Skeletal muscle tissue (tissue), 4 donors: Measurements from ENCODE around the gene RPL5. TPM values are rescaled to one million over a fixed set of nuclear protein-coding genes. Genes with fewer than 3 reads are reported as not detected.
A peak's percentile ranks its signal among the peaks of the same experiment; 100 is the strongest.

ENCODE experiments used
- H3K27ac ChIP-seq: one replicate; pipeline ENCODE4 v1.7.0; 2013; ENCODE audit warnings: mild to moderate bottlenecking, low read depth, low read length, inconsistent platforms
- H3K27me3 ChIP-seq, 3 donors: one replicate each; pipeline ENCODE4 v1.7.0; 2013; ENCODE audit warnings: low read length in 3 of 3; ENCODE audit not compliant: control insufficient read depth in 3 of 3, insufficient read depth in 3 of 3
- H3K36me3 ChIP-seq, 3 donors: one replicate each; pipeline ENCODE4 v1.7.0; 2013; ENCODE audit warnings: low read length in 3 of 3; ENCODE audit not compliant: control insufficient read depth in 3 of 3, insufficient read depth in 3 of 3
- H3K4me1 ChIP-seq, 3 donors: one replicate each; pipeline ENCODE4 v1.7.0; 2013; ENCODE audit warnings: low read length in 3 of 3, mild to moderate bottlenecking in 3 of 3; ENCODE audit not compliant: control insufficient read depth in 3 of 3, insufficient read depth in 3 of 3
- H3K4me3 ChIP-seq, 3 donors: one replicate each; pipeline ENCODE4 v1.7.0; 2013; ENCODE audit warnings: low read length in 3 of 3
- H3K9ac ChIP-seq, 3 donors: one replicate each; pipeline ENCODE4 v1.7.0; 2013; ENCODE audit warnings: low read length in 3 of 3, mild to moderate bottlenecking in 3 of 3, moderate library complexity in 2 of 3, low read depth in 1 of 3
- H3K9me3 ChIP-seq, 3 donors: one replicate each; pipeline ENCODE4 v1.7.0; 2013; ENCODE audit warnings: low read length in 3 of 3; ENCODE audit not compliant: control insufficient read depth in 3 of 3
- total RNA-seq: library from RNA; depleted of rRNA; stranded (reverse); fragments of >200 nt; gene quantifications from one replicate; pipeline ENCODE4 v1.2.3, GENCODE V29; 2014
- donor health status: Osteomylitis.

The RPL5 gene
- total RNA-seq, 1 donor from 2014 or later, result 1,925 TPM

- H3K27ac ChIP-seq, result no peak overlapping the region
- no peak overlapping the region for H3K4me3 ChIP-seq
- no peaks in the 10 kb centered on the region for H3K9me3 ChIP-seq
- no peak overlapping the region for H3K9ac ChIP-seq
- no peaks in the 10 kb centered on the region for H3K4me1 ChIP-seq
- H3K27me3 ChIP-seq, result no peaks in the 10 kb centered on the region
- H3K36me3 ChIP-seq, result no peaks in the 10 kb centered on the region
Measured at GRCh38 chr1:92795166-92795565, 36.7 kb upstream of the RPL5 start.

DNA sequence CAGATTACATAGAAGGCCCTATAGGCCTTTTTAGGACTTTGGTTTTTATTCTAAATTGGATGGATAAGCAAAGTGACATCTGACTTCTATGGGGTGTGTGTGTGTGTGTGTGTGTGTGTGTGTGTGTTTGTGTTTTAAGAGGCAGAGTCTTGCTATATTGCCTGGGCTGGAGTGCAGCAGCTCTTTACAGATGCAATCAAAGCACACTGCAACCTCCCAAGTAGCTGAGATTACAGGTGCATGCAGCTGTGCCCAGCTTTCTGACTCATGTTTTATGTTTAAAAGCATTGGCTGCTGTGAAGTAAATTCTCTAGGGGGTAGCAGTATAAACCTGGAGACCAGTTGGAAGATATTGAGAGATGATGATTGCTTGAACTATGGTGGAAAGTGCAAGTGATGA lies 34.5 kb upstream of the RPL5 start:
- Histone ChIP-seq H3K27me3 (no peaks in the 10 kb centered on the region), H3K27ac (no peak overlapping the region), H3K36me3 (no peaks in the 10 kb centered on the region), H3K4me3 (no peak overlapping the region), H3K4me1 (no peaks in the 10 kb centered on the region), H3K9me3 (no peaks in the 10 kb centered on the region), H3K9ac (no peak overlapping the region)

GRCh38 chr1:92797961-92798360 lies 33.9 kb upstream of the RPL5 start:
- H3K27ac ChIP-seq, result no peak overlapping the region
- H3K9ac ChIP-seq, result no peak overlapping the region
- no peaks in the 10 kb centered on the region for H3K4me1 ChIP-seq
- no peak overlapping the region for H3K4me3 ChIP-seq
- H3K36me3 ChIP-seq, result no peaks in the 10 kb centered on the region
- H3K9me3 ChIP-seq, result no peaks in the 10 kb centered on the region
- no peaks in the 10 kb centered on the region for H3K27me3 ChIP-seq

DNA sequence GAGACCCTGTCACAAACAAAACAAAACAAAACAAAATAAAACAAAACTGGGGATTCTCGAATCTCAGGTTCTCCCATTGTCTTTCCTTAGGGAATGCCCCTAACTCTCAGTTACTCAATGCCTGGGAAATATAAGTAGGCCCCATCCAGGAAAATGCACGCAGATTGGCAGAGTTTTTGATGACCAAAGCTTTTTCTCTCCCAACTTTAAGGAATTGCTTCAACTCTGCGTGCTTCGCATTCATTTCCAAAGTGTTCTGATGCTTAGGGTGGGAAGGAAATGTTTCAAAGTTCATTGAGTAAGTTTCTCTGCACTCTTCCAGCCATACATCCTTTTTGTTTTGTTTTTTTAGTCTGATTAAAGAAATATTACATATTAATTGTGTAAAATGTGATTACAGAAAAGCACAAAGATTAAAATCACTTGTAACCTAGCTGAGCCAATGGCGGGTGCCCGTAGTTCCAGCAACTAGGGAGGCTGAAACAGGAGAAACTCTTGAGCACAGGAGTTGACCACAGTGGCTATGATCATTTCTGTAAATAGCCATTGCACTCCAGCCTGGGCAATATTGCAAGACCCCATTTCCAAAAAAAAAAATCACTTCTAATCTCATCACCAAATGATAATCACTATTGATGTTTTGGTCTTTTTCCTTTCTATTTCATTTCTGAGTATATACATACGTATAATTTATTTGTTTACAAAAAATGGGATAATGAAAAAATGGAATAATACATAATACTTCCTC lies 28.5 kb upstream of the RPL5 start:
- H3K9me3 ChIP-seq, result no peaks in the 10 kb centered on the region
- H3K36me3 ChIP-seq, result no peaks in the 10 kb centered on the region
- H3K9ac ChIP-seq, result no peak overlapping the region
- no peaks in the 10 kb centered on the region for H3K4me1 ChIP-seq
- H3K4me3 ChIP-seq, result no peak overlapping the region
- H3K27me3 ChIP-seq, result no peaks in the 10 kb centered on the region
- no peak overlapping the region for H3K27ac ChIP-seq

GRCh38 chr1:92804721-92805201 lies 27.1 kb upstream of the RPL5 start:
- H3K4me3 ChIP-seq, result peak overlapping the region; percentile 7 to 42 (median 21)
- no peaks in the 10 kb centered on the region for H3K4me1 ChIP-seq
- H3K9me3 ChIP-seq, result no peaks in the 10 kb centered on the region
- H3K36me3 ChIP-seq, result no peaks in the 10 kb centered on the region
- no peak overlapping the region for H3K27ac ChIP-seq
- H3K27me3 ChIP-seq, result no peaks in the 10 kb centered on the region
- no peak overlapping the region for H3K9ac ChIP-seq

- Histone ChIP-seq H3K4me3 (peak overlapping the region in 2 of 3 donors; percentile 7 to 21), H3K27me3 (no peaks in the 10 kb centered on the region), H3K27ac (no peak overlapping the region), H3K9me3 (no peaks in the 10 kb centered on the region), H3K36me3 (no peaks in the 10 kb centered on the region), H3K9ac (no peak overlapping the region), H3K4me1 (no peaks in the 10 kb centered on the region)
Measured at GRCh38 chr1:92805216-92805615, 26.6 kb upstream of the RPL5 start.

GRCh38 chr1:92808381-92808780 lies 23.5 kb upstream of the RPL5 start:
- Histone ChIP-seq H3K9ac (no peak overlapping the region), H3K36me3 (no peaks in the 10 kb centered on the region), H3K27ac (no peak overlapping the region), H3K4me3 (no peak overlapping the region), H3K27me3 (no peaks in the 10 kb centered on the region), H3K4me1 (no peaks in the 10 kb centered on the region), H3K9me3 (no peaks in the 10 kb centered on the region)

- H3K4me3 ChIP-seq, result no peak overlapping the region
- no peaks in the 10 kb centered on the region for H3K4me1 ChIP-seq
- H3K27me3 ChIP-seq, result peaks cover 0 to 3% (median 0%) of the 10 kb centered on the region in 3 donors
- no peak overlapping the region for H3K27ac ChIP-seq
- no peak overlapping the region for H3K9ac ChIP-seq
- no peaks in the 10 kb centered on the region for H3K9me3 ChIP-seq
- H3K36me3 ChIP-seq, result no peaks in the 10 kb centered on the region
Measured at GRCh38 chr1:92816732-92817131, 15.1 kb upstream of the RPL5 start.

- no peak overlapping the region for H3K4me3 ChIP-seq
- no peak overlapping the region for H3K27ac ChIP-seq
- H3K9ac ChIP-seq, result no peak overlapping the region
- no peaks in the 10 kb centered on the region for H3K4me1 ChIP-seq
- peaks cover 0 to 3% (median 0%) of the 10 kb centered on the region in 3 donors for H3K27me3 ChIP-seq
- H3K36me3 ChIP-seq, result no peaks in the 10 kb centered on the region
- H3K9me3 ChIP-seq, result no peaks in the 10 kb centered on the region
Measured at GRCh38 chr1:92817137-92817697, 14.6 kb upstream of the RPL5 start.

- no peak overlapping the region for H3K27ac ChIP-seq
- H3K4me3 ChIP-seq, result no peak overlapping the region
- peaks cover 0 to 3% (median 0%) of the 10 kb centered on the region in 3 donors for H3K27me3 ChIP-seq
- H3K9ac ChIP-seq, result no peak overlapping the region
- no peaks in the 10 kb centered on the region for H3K9me3 ChIP-seq
- H3K4me1 ChIP-seq, result no peaks in the 10 kb centered on the region
- H3K36me3 ChIP-seq, result no peaks in the 10 kb centered on the region
Measured at GRCh38 chr1:92817986-92818764, 13.7 kb upstream of the RPL5 start.
